ENCODE measurements around the gene MEGF11.

DNA sequence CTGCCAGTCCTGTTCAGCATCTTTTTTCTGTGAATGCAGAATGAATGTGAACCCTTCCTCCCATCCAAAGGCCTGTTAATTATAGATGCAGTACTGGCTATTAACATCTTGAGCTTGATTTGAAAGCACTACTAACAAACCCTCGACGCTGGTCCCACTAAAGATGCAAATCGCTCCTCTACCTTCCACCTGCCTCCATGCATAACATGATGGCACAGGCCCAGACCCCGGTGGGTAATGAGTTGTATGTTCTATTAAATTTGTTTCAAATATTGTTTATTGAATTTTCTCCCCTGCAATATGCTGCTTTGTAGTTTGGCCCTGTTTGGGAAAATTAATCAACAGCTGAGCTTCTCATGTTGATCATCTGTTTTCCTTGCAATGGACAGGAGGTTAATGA lies 314.9 kb downstream of the MEGF11 start:
- TF ChIP-seq GATA2 (IDR thresholded peaks at IDR 0.05; ENCODE audit: low read depth, low read length) (no peak), GATA3 (IDR thresholded peaks at IDR 0.05; ENCODE audit: low read depth, low read length) (no peak)
